Mesodermal cell (in vitro differentiated cells): ENCODE results near the gene RPS2.

Experiments used
- H3K27ac ChIP-seq: 2 replicates; pipeline ENCODE4 v1.7.0; 2013; ENCODE audit warnings: mild to moderate bottlenecking, low read depth, low read length, moderate library complexity; ENCODE audit not compliant: severe bottlenecking
- H3K36me3 ChIP-seq: 2 replicates; pipeline ENCODE4 v1.7.1; 2013; ENCODE audit warnings: mild to moderate bottlenecking, low read length, moderate library complexity; ENCODE audit not compliant: control insufficient read depth, insufficient read depth
- H3K4me1 ChIP-seq: one replicate; pipeline ENCODE4 v1.7.1; 2013; ENCODE audit warnings: mild to moderate bottlenecking, low read length; ENCODE audit not compliant: insufficient read depth, control insufficient read depth, poor library complexity, severe bottlenecking
- H3K4me3 ChIP-seq: 2 replicates; pipeline ENCODE4 v1.7.0; 2013; ENCODE audit warnings: low read length, control low read depth, mild to moderate bottlenecking; ENCODE audit not compliant: insufficient read depth, poor library complexity, severe bottlenecking; ENCODE audit errors: extremely low read depth
- H3K9me3 ChIP-seq: 2 replicates; pipeline ENCODE4 v1.7.1; 2013; ENCODE audit warnings: mild to moderate bottlenecking, low read length, moderate library complexity; ENCODE audit not compliant: control insufficient read depth
- WGBS, 2 experiments: methylation state at CpG; one replicate each; pipeline ENCODE4 v1.1.5; 2013; ENCODE audit warnings: missing lambda C conversion rate in 2 of 2; ENCODE audit not compliant: insufficient coverage in 2 of 2; 5-methylcytosine and 5-hydroxymethylcytosine counted together

The RPS2 gene

GRCh38 chr16:1990101-1990350 is 25.4 kb upstream of the RPS2 start:
- Histone ChIP-seq H3K27ac (no peak overlapping the region), H3K9me3 (no peaks in the 10 kb centered on the region), H3K36me3 (peaks cover 24% of the 10 kb centered on the region), H3K4me3 (peak overlapping the region; percentile 27), H3K4me1 (peaks cover 14% of the 10 kb centered on the region)
- 0 to 3% methylated on average over 5 to 8 of the region's 25 CpGs for WGBS, 2 experiments

- no peaks in the 10 kb centered on the region for H3K9me3 ChIP-seq
- H3K4me1 ChIP-seq, result peaks cover 15% of the 10 kb centered on the region
- peak within 1 kb of the TSS; percentile 27 for H3K4me3 ChIP-seq
- WGBS, 2 experiments, result 10 to 11% methylated on average over 45 to 52 of the region's 67 CpGs
- H3K36me3 ChIP-seq, result peaks cover 23% of the 10 kb centered on the region
- H3K27ac ChIP-seq, result no peak within 1 kb of the TSS
Observed at GRCh38 chr16:1989209-1990100, 24.8 kb upstream of the RPS2 start, which contains the start of gene SYNGR3. SYNGR3 (plus strand) TSS chr16:1989970; CDS start chr16:1990103, 133 bp downstream.

- Histone ChIP-seq H3K4me3 (no peak overlapping the region), H3K27ac (no peak overlapping the region), H3K9me3 (no peaks in the 10 kb centered on the region), H3K36me3 (peaks cover 23% of the 10 kb centered on the region), H3K4me1 (peaks cover 15% of the 10 kb centered on the region)
- WGBS, 2 experiments, result 95 to 96% methylated on average over 7 to 10 of the region's 10 CpGs
Observed at GRCh38 chr16:1987198-1987597, 22.6 kb upstream of the RPS2 start.

GRCh38 chr16:1985466-1986150 is 21.0 kb upstream of the RPS2 start:
- Histone ChIP-seq H3K4me1 (peaks cover 12% of the 10 kb centered on the region), H3K36me3 (peaks cover 23% of the 10 kb centered on the region), H3K4me3 (peak overlapping the region; percentile 84), H3K27ac (no peak overlapping the region), H3K9me3 (no peaks in the 10 kb centered on the region)
- WGBS, 2 experiments, result 94 to 97% methylated on average over 13 to 14 of the region's 14 CpGs

- H3K27ac ChIP-seq, result peak overlapping the region; percentile 96
- 9 to 12% methylated on average over 47 to 50 of the region's 58 CpGs for WGBS, 2 experiments
- peaks cover 12% of the 10 kb centered on the region for H3K4me1 ChIP-seq
- H3K4me3 ChIP-seq, result peak overlapping the region; percentile 84
- H3K9me3 ChIP-seq, result no peaks in the 10 kb centered on the region
- peaks cover 23% of the 10 kb centered on the region for H3K36me3 ChIP-seq
Observed at GRCh38 chr16:1984347-1985225, 20.0 kb upstream of the RPS2 start.

- WGBS, 2 experiments, result 0% methylated on average over 89 to 99 of the region's 109 CpGs
- H3K36me3 ChIP-seq, result peaks cover 25% of the 10 kb centered on the region
- H3K9me3 ChIP-seq, result no peaks in the 10 kb centered on the region
- peaks cover 15% of the 10 kb centered on the region for H3K4me1 ChIP-seq
- H3K27ac ChIP-seq, result peak within 1 kb of the TSS; percentile 96
- peak within 1 kb of the TSS; percentile 84 for H3K4me3 ChIP-seq
Observed at GRCh38 chr16:1983544-1984346, 19.1 kb upstream of the RPS2 start, which contains the start of gene GFER. GFER (plus strand) TSS chr16:1984193; CDS start chr16:1984219, 26 bp downstream.

GRCh38 chr16:1982991-1983543 is 18.4 kb upstream of the RPS2 start:
- Histone ChIP-seq H3K36me3 (peaks cover 31% of the 10 kb centered on the region), H3K4me1 (peaks cover 15% of the 10 kb centered on the region), H3K27ac (peak overlapping the region; percentile 96), H3K4me3 (peak overlapping the region; percentile 84), H3K9me3 (no peaks in the 10 kb centered on the region)
- whole genome bisulfite sequencing, 2 experiments, result 30 to 33% methylated on average over 19 of the region's 19 CpGs

- H3K4me1 ChIP-seq, result peaks cover 15% of the 10 kb centered on the region
- H3K27ac ChIP-seq, result no peak overlapping the region
- no peak overlapping the region for H3K4me3 ChIP-seq
- 54 to 72% methylated on average over 4 of the region's 5 CpGs for WGBS, 2 experiments
- H3K9me3 ChIP-seq, result no peaks in the 10 kb centered on the region
- peaks cover 39% of the 10 kb centered on the region for H3K36me3 ChIP-seq
Observed at GRCh38 chr16:1982013-1982433, 17.4 kb upstream of the RPS2 start.

- Histone ChIP-seq H3K27ac (no peak within 1 kb of the TSS), H3K4me1 (peaks cover 15% of the 10 kb centered on the region), H3K36me3 (peaks cover 39% of the 10 kb centered on the region), H3K4me3 (no peak within 1 kb of the TSS), H3K9me3 (no peaks in the 10 kb centered on the region)
- 59 to 70% methylated on average over 5 of the region's 6 CpGs for WGBS, 2 experiments
Observed at GRCh38 chr16:1981398-1981836, 16.8 kb upstream of the RPS2 start, which contains the start of gene NOXO1. NOXO1 (minus strand) TSS chr16:1981469; CDS start chr16:1981179, 290 bp downstream.
